IgD-negative memory B cell (primary cell): Measurements from ENCODE around the gene TDP1. TPM values are rescaled to one million over a fixed set of nuclear protein-coding genes. Genes with fewer than 3 reads are reported as not detected.
A peak's percentile ranks its signal among the peaks of the same experiment; 100 is the strongest.

Experiments used
- H3K27ac Mint-ChIP-seq, 3 donors: one replicate each; pipeline ENCODE4 v1.8.0; 2020 to 2022; ENCODE audit warnings: mild to moderate bottlenecking in 3 of 3, mixed read lengths in 3 of 3, moderate library complexity in 1 of 3
- H3K27me3 Mint-ChIP-seq: one replicate; pipeline ENCODE4 v1.8.0; 2021; ENCODE audit warnings: mixed read lengths
- H3K36me3 Mint-ChIP-seq: one replicate; pipeline ENCODE4 v1.8.0; 2020; ENCODE audit warnings: mild to moderate bottlenecking, mixed read lengths
- H3K4me1 Mint-ChIP-seq, 3 donors: one replicate each; pipeline ENCODE4 v1.8.0; 2020 to 2022; ENCODE audit warnings: mixed read lengths in 3 of 3, mild to moderate bottlenecking in 1 of 3
- H3K4me3 Mint-ChIP-seq, 4 donors: one replicate each; pipeline ENCODE4 v1.8.0; 2020 to 2022; ENCODE audit warnings: mild to moderate bottlenecking in 4 of 4, mixed read lengths in 4 of 4, moderate library complexity in 3 of 4
- H3K9me3 Mint-ChIP-seq, 3 donors: one replicate each; pipeline ENCODE4 v1.8.0; 2020 to 2021; ENCODE audit warnings: mixed read lengths in 3 of 3, mild to moderate bottlenecking in 1 of 3
- polyA plus RNA-seq: library from polyadenylated mRNA; unstranded; fragments of 300-500 nt; fragmentation: Illumina TruSeq; gene quantifications from one replicate; pipeline ENCODE4 v1.2.3, GENCODE V29; 2021

The TDP1 gene
- polyA plus RNA-seq, 1 donor from 2014 or later = 32.1 TPM

- peaks cover 17 to 37% (median 35%) of the 10 kb centered on the region in 3 donors for H3K4me1 Mint-ChIP-seq
- H3K9me3 Mint-ChIP-seq = no peaks in the 10 kb centered on the region
- peak overlapping the region in 3 of 4 donors; percentile 54 to 98 (median 93) for H3K4me3 Mint-ChIP-seq
- peaks cover 3% of the 10 kb centered on the region for H3K36me3 Mint-ChIP-seq
- H3K27ac Mint-ChIP-seq = peak overlapping the region in 2 of 3 donors; percentile 89 to 98
- H3K27me3 Mint-ChIP-seq = no peaks in the 10 kb centered on the region
These were observed 2.1 kb downstream of the TDP1 start for GRCh38 chr14:89957791-89958190.

DNA sequence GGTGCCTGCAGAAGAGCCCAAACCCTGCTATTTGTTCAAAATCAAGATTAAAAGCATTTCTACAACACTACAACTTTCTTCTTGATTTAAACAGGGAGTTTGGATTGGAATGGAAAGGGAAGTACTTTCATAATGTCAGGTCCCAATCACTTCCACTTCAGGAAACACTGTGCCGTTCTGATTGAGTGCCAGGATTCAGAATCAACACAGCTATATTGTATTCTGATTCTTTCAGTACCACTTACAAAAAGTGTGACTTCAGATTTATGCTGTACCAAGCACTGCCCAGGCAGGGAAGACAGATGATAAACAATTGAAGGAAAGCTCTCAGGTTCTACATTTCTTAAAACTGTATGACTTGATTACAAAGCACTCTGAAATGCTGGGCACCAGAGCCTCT is 3.2 kb downstream of the TDP1 start:
- Mint-ChIP-seq H3K4me3 (no peak overlapping the region), H3K9me3 (no peaks in the 10 kb centered on the region), H3K27me3 (no peaks in the 10 kb centered on the region), H3K36me3 (peaks cover 3% of the 10 kb centered on the region), H3K27ac (no peak overlapping the region), H3K4me1 (peaks cover 18 to 37% (median 35%) of the 10 kb centered on the region in 3 donors)

DNA sequence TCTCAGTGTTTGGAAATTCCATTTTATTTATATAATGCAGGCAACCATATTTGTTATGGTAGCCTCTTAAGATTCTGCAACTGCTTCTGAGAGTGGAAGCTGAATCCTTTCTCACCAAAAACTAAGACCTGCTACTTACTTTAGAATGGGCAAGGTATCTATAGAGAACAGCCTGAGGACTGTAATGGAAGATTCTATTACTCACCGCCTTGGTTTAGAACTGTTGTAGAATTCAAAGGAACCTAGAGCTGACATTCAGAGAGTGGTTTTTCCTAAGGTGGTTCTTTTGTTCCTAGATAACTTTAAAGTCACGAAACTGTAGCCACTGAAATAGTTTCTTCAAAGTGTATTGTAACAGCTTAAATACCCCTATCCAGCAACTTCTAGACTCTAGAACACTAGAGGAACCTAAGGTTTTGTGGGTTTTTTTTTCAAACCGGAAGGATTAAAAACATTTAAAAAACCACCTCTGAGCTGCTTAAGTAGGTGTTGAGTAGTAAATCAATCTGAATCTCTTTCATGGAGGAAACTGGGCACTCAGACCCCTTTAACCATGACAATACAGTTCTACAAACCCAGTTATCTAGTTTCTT is 4.2 kb downstream of the TDP1 start:
- H3K9me3 Mint-ChIP-seq = no peaks in the 10 kb centered on the region
- H3K27me3 Mint-ChIP-seq = no peaks in the 10 kb centered on the region
- peak overlapping the region in 2 of 3 donors; percentile 12 to 80 for H3K27ac Mint-ChIP-seq
- peaks cover 16 to 36% (median 29%) of the 10 kb centered on the region in 3 donors for H3K4me1 Mint-ChIP-seq
- H3K4me3 Mint-ChIP-seq = peak overlapping the region in 1 of 4 donors; percentile 5
- H3K36me3 Mint-ChIP-seq = peaks cover 6% of the 10 kb centered on the region

GRCh38 chr14:89960914-89961313 is 5.2 kb downstream of the TDP1 start:
- Mint-ChIP-seq H3K4me1 (peaks cover 16 to 37% (median 23%) of the 10 kb centered on the region in 3 donors), H3K36me3 (peaks cover 6% of the 10 kb centered on the region), H3K27ac (no peak overlapping the region), H3K9me3 (no peaks in the 10 kb centered on the region), H3K27me3 (no peaks in the 10 kb centered on the region), H3K4me3 (peak overlapping the region in 1 of 4 donors; percentile 25)

- Mint-ChIP-seq H3K4me1 (peaks cover 4 to 22% (median 10%) of the 10 kb centered on the region in 3 donors), H3K9me3 (no peaks in the 10 kb centered on the region), H3K4me3 (no peak overlapping the region), H3K27ac (no peak overlapping the region), H3K27me3 (no peaks in the 10 kb centered on the region), H3K36me3 (peaks cover 6% of the 10 kb centered on the region)
These were observed 7.7 kb downstream of the TDP1 start for GRCh38 chr14:89963288-89963978.

DNA sequence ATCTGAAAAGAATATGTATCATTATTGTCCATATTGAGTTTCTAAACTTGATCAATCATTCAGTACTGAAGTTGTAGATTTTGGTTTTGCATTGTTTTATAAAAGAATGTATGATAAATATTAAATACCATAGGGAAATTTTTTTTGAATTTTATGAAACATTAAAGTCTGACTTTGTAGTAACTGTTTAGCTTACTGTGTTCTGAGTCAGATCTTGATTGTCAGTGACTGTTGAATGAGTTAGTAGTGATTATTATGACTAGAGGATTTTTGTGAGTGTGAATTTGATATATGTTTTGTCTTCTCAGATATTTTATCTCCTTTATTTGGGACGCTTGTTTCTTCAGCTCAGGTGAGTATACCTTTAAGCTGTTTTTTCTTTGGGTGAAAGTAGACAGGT is 10.1 kb downstream of the TDP1 start:
- Mint-ChIP-seq H3K9me3 (no peaks in the 10 kb centered on the region), H3K4me1 (peaks cover under 1 to 16% (median 4%) of the 10 kb centered on the region in 3 donors), H3K27me3 (no peaks in the 10 kb centered on the region), H3K36me3 (peaks cover 6% of the 10 kb centered on the region), H3K4me3 (no peak overlapping the region), H3K27ac (no peak overlapping the region)

GRCh38 chr14:89973234-89973823 is 17.6 kb downstream of the TDP1 start:
- Mint-ChIP-seq H3K36me3 (no peaks in the 10 kb centered on the region), H3K27me3 (no peaks in the 10 kb centered on the region), H3K9me3 (no peaks in the 10 kb centered on the region), H3K27ac (no peak overlapping the region), H3K4me1 (peaks cover 0 to 2% (median 0%) of the 10 kb centered on the region in 3 donors), H3K4me3 (no peak overlapping the region)

GRCh38 chr14:89977668-89978067 is 21.9 kb downstream of the TDP1 start:
- no peak overlapping the region for H3K27ac Mint-ChIP-seq
- H3K9me3 Mint-ChIP-seq = no peaks in the 10 kb centered on the region
- peaks cover 2% of the 10 kb centered on the region for H3K36me3 Mint-ChIP-seq
- no peak overlapping the region for H3K4me3 Mint-ChIP-seq
- no peaks in the 10 kb centered on the region for H3K4me1 Mint-ChIP-seq
- no peaks in the 10 kb centered on the region for H3K27me3 Mint-ChIP-seq

- Mint-ChIP-seq H3K4me1 (no peaks in the 10 kb centered on the region), H3K36me3 (peaks cover 2% of the 10 kb centered on the region), H3K4me3 (no peak overlapping the region), H3K27me3 (no peaks in the 10 kb centered on the region), H3K27ac (no peak overlapping the region), H3K9me3 (no peaks in the 10 kb centered on the region)
These were observed 22.9 kb downstream of the TDP1 start for GRCh38 chr14:89978656-89979055.

GRCh38 chr14:89983375-89983774 is 27.6 kb downstream of the TDP1 start:
- no peaks in the 10 kb centered on the region for H3K9me3 Mint-ChIP-seq
- peak overlapping the region in 1 of 4 donors; percentile 39 for H3K4me3 Mint-ChIP-seq
- H3K4me1 Mint-ChIP-seq = no peaks in the 10 kb centered on the region
- no peaks in the 10 kb centered on the region for H3K27me3 Mint-ChIP-seq
- H3K36me3 Mint-ChIP-seq = peaks cover 2% of the 10 kb centered on the region
- peak overlapping the region in 2 of 3 donors; percentile 39 to 64 for H3K27ac Mint-ChIP-seq

GRCh38 chr14:89986462-89987160 is 30.9 kb downstream of the TDP1 start:
- Mint-ChIP-seq H3K4me3 (no peak overlapping the region), H3K9me3 (no peaks in the 10 kb centered on the region), H3K27ac (no peak overlapping the region), H3K27me3 (no peaks in the 10 kb centered on the region), H3K36me3 (peaks cover 1% of the 10 kb centered on the region), H3K4me1 (no peaks in the 10 kb centered on the region)

DNA sequence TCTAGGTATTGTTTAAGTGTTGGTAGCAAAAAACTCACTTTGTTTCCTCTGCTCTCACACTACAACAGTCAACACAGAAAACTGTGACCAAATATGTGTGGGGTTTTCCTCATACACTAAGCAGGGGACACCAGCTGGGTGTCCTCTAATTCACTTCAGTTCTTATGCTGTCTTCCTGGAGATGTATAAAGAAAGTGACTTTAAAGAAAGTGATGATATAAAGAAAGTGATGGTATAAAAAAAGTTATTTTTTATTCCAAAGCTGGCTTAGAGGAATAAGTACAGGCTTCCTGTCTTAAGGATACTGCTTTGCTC is 31.4 kb downstream of the TDP1 start:
- Mint-ChIP-seq H3K9me3 (no peaks in the 10 kb centered on the region), H3K4me1 (no peaks in the 10 kb centered on the region), H3K27ac (no peak overlapping the region), H3K4me3 (no peak overlapping the region), H3K36me3 (peaks cover 1% of the 10 kb centered on the region), H3K27me3 (no peaks in the 10 kb centered on the region)

GRCh38 chr14:89988787-89989186 is 33.1 kb downstream of the TDP1 start:
- Mint-ChIP-seq H3K9me3 (no peaks in the 10 kb centered on the region), H3K27ac (peak overlapping the region in 1 of 3 donors; percentile 53)

DNA sequence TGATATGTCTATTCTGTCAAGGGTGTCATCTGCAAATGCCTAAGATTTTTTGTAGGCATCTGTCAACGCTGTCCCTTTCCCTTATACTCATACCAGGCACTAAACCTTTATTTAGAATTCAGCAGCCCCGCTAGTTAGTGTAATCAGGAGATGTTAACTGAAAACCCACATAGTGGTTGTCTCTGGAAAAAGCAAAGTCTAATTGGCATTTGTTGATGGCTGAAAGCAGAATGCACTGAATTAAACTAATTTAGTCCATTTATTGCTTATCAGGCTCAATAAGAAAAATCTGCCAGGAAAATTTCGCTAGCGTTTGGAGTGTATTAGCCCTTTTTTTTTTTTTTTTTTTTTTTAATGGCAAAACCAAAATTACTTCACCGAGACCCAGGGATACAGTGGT is 34.5 kb downstream of the TDP1 start:
- Mint-ChIP-seq H3K9me3 (no peaks in the 10 kb centered on the region), H3K4me1 (no peaks in the 10 kb centered on the region), H3K4me3 (no peak overlapping the region), H3K27ac (no peak overlapping the region), H3K36me3 (peaks cover 8% of the 10 kb centered on the region), H3K27me3 (no peaks in the 10 kb centered on the region)

More at GRCh38 chr14:89988787-89989186, 33.1 kb downstream of the TDP1 start:
- Mint-ChIP-seq H3K27me3 (no peaks in the 10 kb centered on the region), H3K36me3 (peaks cover 6% of the 10 kb centered on the region), H3K4me3 (no peak overlapping the region), H3K4me1 (no peaks in the 10 kb centered on the region)

GRCh38 chr14:89990623-89991275 is 35.0 kb downstream of the TDP1 start:
- peaks cover 10% of the 10 kb centered on the region for H3K36me3 Mint-ChIP-seq
- H3K4me3 Mint-ChIP-seq = no peak overlapping the region
- H3K27me3 Mint-ChIP-seq = no peaks in the 10 kb centered on the region
- no peak overlapping the region for H3K27ac Mint-ChIP-seq
- no peaks in the 10 kb centered on the region for H3K4me1 Mint-ChIP-seq
- no peaks in the 10 kb centered on the region for H3K9me3 Mint-ChIP-seq
